Measurements from ENCODE around the gene CARD10.

GRCh38 chr22:37501610-37502341 lies 17.4 kb downstream of the CARD10 start:
- TF ChIP-seq EZH2 (IDR thresholded peaks at IDR 0.05; ENCODE audit: low read depth) = no peak
- TF ChIP-seq, protein P1, sequence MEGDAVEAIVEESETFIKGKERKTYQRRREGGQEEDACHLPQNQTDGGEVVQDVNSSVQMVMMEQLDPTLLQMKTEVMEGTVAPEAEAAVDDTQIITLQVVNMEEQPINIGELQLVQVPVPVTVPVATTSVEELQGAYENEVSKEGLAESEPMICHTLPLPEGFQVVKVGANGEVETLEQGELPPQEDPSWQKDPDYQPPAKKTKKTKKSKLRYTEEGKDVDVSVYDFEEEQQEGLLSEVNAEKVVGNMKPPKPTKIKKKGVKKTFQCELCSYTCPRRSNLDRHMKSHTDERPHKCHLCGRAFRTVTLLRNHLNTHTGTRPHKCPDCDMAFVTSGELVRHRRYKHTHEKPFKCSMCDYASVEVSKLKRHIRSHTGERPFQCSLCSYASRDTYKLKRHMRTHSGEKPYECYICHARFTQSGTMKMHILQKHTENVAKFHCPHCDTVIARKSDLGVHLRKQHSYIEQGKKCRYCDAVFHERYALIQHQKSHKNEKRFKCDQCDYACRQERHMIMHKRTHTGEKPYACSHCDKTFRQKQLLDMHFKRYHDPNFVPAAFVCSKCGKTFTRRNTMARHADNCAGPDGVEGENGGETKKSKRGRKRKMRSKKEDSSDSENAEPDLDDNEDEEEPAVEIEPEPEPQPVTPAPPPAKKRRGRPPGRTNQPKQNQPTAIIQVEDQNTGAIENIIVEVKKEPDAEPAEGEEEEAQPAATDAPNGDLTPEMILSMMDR (conservative IDR thresholded peaks at IDR 0.05) = no peak
